ENCODE results near the gene EXOC2.
"Not testable (repeated sequence)": the region's sequence is repeated elsewhere in the genome, so short reads cannot be mapped to it uniquely, and the experiment has no call there.

The EXOC2 gene

DNA sequence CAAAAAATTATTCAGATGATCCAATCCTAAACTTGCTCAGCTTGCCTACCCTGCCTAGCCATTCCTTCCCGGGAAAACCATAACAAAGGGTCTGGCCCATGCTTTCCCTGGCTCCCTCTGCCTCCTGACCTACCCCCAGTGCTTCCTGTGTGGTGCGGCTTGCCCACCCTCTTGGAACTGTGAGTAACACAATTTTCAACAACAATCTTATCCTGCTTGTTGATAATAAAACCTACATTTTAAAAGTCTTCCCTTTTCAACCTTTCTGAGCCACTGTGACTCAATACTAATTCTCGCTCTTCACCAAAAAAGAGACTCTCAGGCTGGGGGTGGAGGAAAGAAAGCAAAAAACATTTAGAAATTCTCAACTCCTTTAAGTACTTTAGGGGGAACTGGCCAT, 18.0 kb downstream of the EXOC2 start:
- no peak overlapping the region for H3K4me3 ChIP-seq (ENCODE audit: low read length)
- no peak overlapping the region for H3K9ac ChIP-seq (ENCODE audit: low read length)
- H3K36me3 ChIP-seq (ENCODE audit: control insufficient read depth, insufficient read depth, low read length, severe bottlenecking), result no peaks in the 10 kb centered on the region
- H3K27me3 ChIP-seq (replicated peaks; ENCODE audit: control insufficient read depth, insufficient read depth, low read length), result no peaks in the 10 kb centered on the region
- H3K9me3 ChIP-seq (ENCODE audit: control insufficient read depth, low read length), result no peaks in the 10 kb centered on the region
- peaks cover 6% of the 10 kb centered on the region for H3K4me1 ChIP-seq (ENCODE audit: control insufficient read depth, insufficient read depth, low read length)
- DNase-seq (ENCODE audit: low read depth), result no peak

GRCh38 chr6:674406-674805, 18.5 kb downstream of the EXOC2 start:
- H3K36me3 ChIP-seq (ENCODE audit: control insufficient read depth, insufficient read depth, low read length, severe bottlenecking), result no peaks in the 10 kb centered on the region
- no peak overlapping the region for H3K9ac ChIP-seq (ENCODE audit: low read length)
- no peaks in the 10 kb centered on the region for H3K27me3 ChIP-seq (replicated peaks; ENCODE audit: control insufficient read depth, insufficient read depth, low read length)
- no peak overlapping the region for H3K4me3 ChIP-seq (ENCODE audit: low read length)
- no peak for DNase-seq (ENCODE audit: low read depth)
- no peaks in the 10 kb centered on the region for H3K9me3 ChIP-seq (ENCODE audit: control insufficient read depth, low read length)
- peaks cover 6% of the 10 kb centered on the region for H3K4me1 ChIP-seq (ENCODE audit: control insufficient read depth, insufficient read depth, low read length)

GRCh38 chr6:667253-667927, 25.5 kb downstream of the EXOC2 start:
- Histone ChIP-seq H3K4me1 (ENCODE audit: control insufficient read depth, insufficient read depth, low read length) (no peaks in the 10 kb centered on the region), H3K36me3 (ENCODE audit: control insufficient read depth, insufficient read depth, low read length, severe bottlenecking) (no peaks in the 10 kb centered on the region), H3K9me3 (ENCODE audit: control insufficient read depth, low read length) (no peaks in the 10 kb centered on the region), H3K4me3 (ENCODE audit: low read length) (no peak overlapping the region), H3K9ac (ENCODE audit: low read length) (no peak overlapping the region), H3K27me3 (replicated peaks; ENCODE audit: control insufficient read depth, insufficient read depth, low read length) (no peaks in the 10 kb centered on the region)
- no peak for DNase-seq (ENCODE audit: low read depth)

- H3K36me3 ChIP-seq (ENCODE audit: control insufficient read depth, insufficient read depth, low read length, severe bottlenecking), result no peaks in the 10 kb centered on the region
- H3K9me3 ChIP-seq (ENCODE audit: control insufficient read depth, low read length), result no peaks in the 10 kb centered on the region
- DNase-seq (ENCODE audit: low read depth), result no peak
- no peaks in the 10 kb centered on the region for H3K27me3 ChIP-seq (replicated peaks; ENCODE audit: control insufficient read depth, insufficient read depth, low read length)
- no peaks in the 10 kb centered on the region for H3K4me1 ChIP-seq (ENCODE audit: control insufficient read depth, insufficient read depth, low read length)
- H3K4me3 ChIP-seq (ENCODE audit: low read length), result no peak overlapping the region
- H3K9ac ChIP-seq (ENCODE audit: low read length), result no peak overlapping the region
These were observed 27.3 kb downstream of the EXOC2 start for GRCh38 chr6:665403-666267.

- H3K9me3 ChIP-seq (ENCODE audit: control insufficient read depth, low read length); DNase-seq (ENCODE audit: low read depth); H3K4me3 ChIP-seq (ENCODE audit: low read length); H3K4me1 ChIP-seq (ENCODE audit: control insufficient read depth, insufficient read depth, low read length); H3K27me3 ChIP-seq (replicated peaks; ENCODE audit: control insufficient read depth, insufficient read depth, low read length); H3K36me3 ChIP-seq (ENCODE audit: control insufficient read depth, insufficient read depth, low read length, severe bottlenecking); H3K9ac ChIP-seq (ENCODE audit: low read length): not testable (repeated sequence)
These were observed 29.2 kb downstream of the EXOC2 start for GRCh38 chr6:663788-664187.

GRCh38 chr6:659716-660581, 33.0 kb downstream of the EXOC2 start:
- Histone ChIP-seq H3K9ac (ENCODE audit: low read length) (no peak overlapping the region), H3K36me3 (ENCODE audit: control insufficient read depth, insufficient read depth, low read length, severe bottlenecking) (no peaks in the 10 kb centered on the region), H3K4me3 (ENCODE audit: low read length) (no peak overlapping the region), H3K4me1 (ENCODE audit: control insufficient read depth, insufficient read depth, low read length) (peaks cover 22% of the 10 kb centered on the region), H3K27me3 (replicated peaks; ENCODE audit: control insufficient read depth, insufficient read depth, low read length) (no peaks in the 10 kb centered on the region), H3K9me3 (ENCODE audit: control insufficient read depth, low read length) (no peaks in the 10 kb centered on the region)
- DNase-seq (ENCODE audit: low read depth), result no peak

DNA sequence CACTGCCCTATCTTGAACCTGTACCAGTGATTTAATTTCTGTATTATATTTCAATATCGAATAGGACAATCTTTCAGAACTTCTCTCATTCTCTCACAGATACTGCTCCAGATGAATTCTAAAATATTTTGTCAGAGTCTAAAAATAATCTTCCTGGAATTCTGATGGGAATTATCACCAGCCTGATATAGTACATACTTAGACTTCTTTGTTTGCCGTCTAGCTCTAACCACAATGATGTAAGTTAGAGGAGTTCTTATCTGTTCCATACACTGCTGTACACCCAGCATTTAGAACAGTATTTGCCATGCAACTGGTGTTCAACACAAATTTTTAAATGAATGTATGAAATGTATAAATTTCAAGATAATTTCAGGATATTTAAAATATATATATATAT, 34.7 kb downstream of the EXOC2 start:
- peak; percentile 61 for DNase-seq (ENCODE audit: low read depth)
- peaks cover 22% of the 10 kb centered on the region for H3K4me1 ChIP-seq (ENCODE audit: control insufficient read depth, insufficient read depth, low read length)
- H3K4me3 ChIP-seq (ENCODE audit: low read length), result peak overlapping the region; percentile 47
- no peaks in the 10 kb centered on the region for H3K27me3 ChIP-seq (replicated peaks; ENCODE audit: control insufficient read depth, insufficient read depth, low read length)
- no peaks in the 10 kb centered on the region for H3K9me3 ChIP-seq (ENCODE audit: control insufficient read depth, low read length)
- H3K36me3 ChIP-seq (ENCODE audit: control insufficient read depth, insufficient read depth, low read length, severe bottlenecking), result no peaks in the 10 kb centered on the region
- H3K9ac ChIP-seq (ENCODE audit: low read length), result peak overlapping the region; percentile 39

DNA sequence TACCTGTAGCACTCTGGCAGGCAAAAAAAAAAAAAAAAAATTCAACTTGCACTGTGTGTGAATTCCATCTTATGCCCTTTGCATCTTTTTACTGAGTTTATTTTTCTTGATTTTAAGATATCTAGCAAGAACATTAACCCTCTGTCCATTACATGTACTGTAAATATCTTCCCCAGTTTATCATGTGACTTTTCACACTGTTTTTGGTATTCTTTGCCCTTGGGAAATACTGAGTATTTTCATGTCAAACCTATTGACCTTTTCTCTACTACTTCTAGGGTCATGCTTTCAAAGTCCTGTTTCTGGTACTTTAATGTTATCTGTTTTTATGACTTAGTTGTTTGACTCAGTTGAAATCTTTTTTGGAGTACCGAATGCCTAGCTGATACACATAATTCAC, 35.2 kb downstream of the EXOC2 start:
- peaks cover 22% of the 10 kb centered on the region for H3K4me1 ChIP-seq (ENCODE audit: control insufficient read depth, insufficient read depth, low read length)
- H3K4me3 ChIP-seq (ENCODE audit: low read length), result peak overlapping the region; percentile 47
- no peaks in the 10 kb centered on the region for H3K9me3 ChIP-seq (ENCODE audit: control insufficient read depth, low read length)
- H3K27me3 ChIP-seq (replicated peaks; ENCODE audit: control insufficient read depth, insufficient read depth, low read length), result no peaks in the 10 kb centered on the region
- peak overlapping the region; percentile 39 for H3K9ac ChIP-seq (ENCODE audit: low read length)
- no peaks in the 10 kb centered on the region for H3K36me3 ChIP-seq (ENCODE audit: control insufficient read depth, insufficient read depth, low read length, severe bottlenecking)
- no peak for DNase-seq (ENCODE audit: low read depth)

DNA sequence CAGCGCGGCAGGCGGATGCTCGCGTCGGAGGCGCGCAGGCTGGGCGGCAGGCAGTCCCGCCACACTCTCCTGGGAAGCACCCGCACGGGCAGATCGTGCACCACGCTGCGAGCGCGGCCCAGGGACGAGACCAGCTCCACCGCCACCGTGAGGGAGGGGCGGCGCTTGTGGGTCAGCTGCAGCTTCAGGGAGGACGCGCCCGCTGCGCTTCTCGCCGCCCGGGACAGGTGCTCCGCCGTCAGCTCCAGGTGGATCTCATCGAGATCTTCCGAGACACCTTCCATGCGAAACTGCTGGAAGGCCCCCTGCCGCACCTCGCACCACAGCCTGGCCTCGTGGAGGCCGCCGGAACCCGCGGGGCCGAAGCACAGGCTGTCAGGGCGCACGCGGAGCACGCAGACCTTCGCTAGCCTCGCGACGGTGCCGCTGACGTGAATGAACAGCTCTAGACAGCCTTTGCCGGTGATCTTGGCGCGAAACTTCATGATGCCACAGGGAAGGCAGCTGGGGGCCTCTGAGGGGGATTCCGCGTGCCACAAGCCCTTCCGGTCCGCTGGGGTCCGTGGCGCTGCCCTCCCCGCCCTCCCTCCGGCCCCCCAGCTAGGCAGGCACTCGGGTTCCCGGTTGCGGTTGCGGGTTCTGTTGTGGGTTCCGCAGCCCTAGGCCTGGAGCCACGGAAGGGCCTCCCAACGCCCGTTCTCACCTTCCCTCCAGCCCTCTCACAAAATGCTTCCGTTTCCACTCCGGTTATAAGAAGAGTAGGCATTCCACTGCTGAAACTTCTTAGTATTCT, 36.3 kb downstream of the EXOC2 start, which contains the start of gene HUS1B:
Gene HUS1B (minus strand): TSS at position 641 of the 793 bp plus-strand sequence. CDS start 156 bp downstream, at position 485.
- Histone ChIP-seq H3K4me1 (ENCODE audit: control insufficient read depth, insufficient read depth, low read length) (peaks cover 22% of the 10 kb centered on the region), H3K9me3 (ENCODE audit: control insufficient read depth, low read length) (no peaks in the 10 kb centered on the region), H3K4me3 (ENCODE audit: low read length) (peak within 1 kb of the TSS; percentile 47), H3K27me3 (replicated peaks; ENCODE audit: control insufficient read depth, insufficient read depth, low read length) (no peaks in the 10 kb centered on the region), H3K9ac (ENCODE audit: low read length) (peak within 1 kb of the TSS; percentile 39), H3K36me3 (ENCODE audit: control insufficient read depth, insufficient read depth, low read length, severe bottlenecking) (no peaks in the 10 kb centered on the region)
- no peak for DNase-seq (ENCODE audit: low read depth)

- Histone ChIP-seq H3K4me1 (ENCODE audit: control insufficient read depth, insufficient read depth, low read length) (peaks cover 20% of the 10 kb centered on the region), H3K4me3 (ENCODE audit: low read length) (no peak overlapping the region), H3K36me3 (ENCODE audit: control insufficient read depth, insufficient read depth, low read length, severe bottlenecking) (no peaks in the 10 kb centered on the region), H3K9me3 (ENCODE audit: control insufficient read depth, low read length) (no peaks in the 10 kb centered on the region), H3K27me3 (replicated peaks; ENCODE audit: control insufficient read depth, insufficient read depth, low read length) (no peaks in the 10 kb centered on the region), H3K9ac (ENCODE audit: low read length) (no peak overlapping the region)
- no peak for DNase-seq (ENCODE audit: low read depth)
These were observed 38.8 kb downstream of the EXOC2 start for GRCh38 chr6:654136-654535.
